IgD-negative memory B cell (primary cell): ENCODE results near the gene CLDN17. TPM values are rescaled to one million over a fixed set of nuclear protein-coding genes. Genes with fewer than 3 reads are reported as not detected.

Experiments used
- H3K27ac Mint-ChIP-seq, 3 donors: one replicate each; pipeline ENCODE4 v1.8.0; 2020 to 2022; ENCODE audit warnings: mild to moderate bottlenecking in 3 of 3, mixed read lengths in 3 of 3, moderate library complexity in 1 of 3
- H3K27me3 Mint-ChIP-seq: one replicate; pipeline ENCODE4 v1.8.0; 2021; ENCODE audit warnings: mixed read lengths
- H3K36me3 Mint-ChIP-seq: one replicate; pipeline ENCODE4 v1.8.0; 2020; ENCODE audit warnings: mild to moderate bottlenecking, mixed read lengths
- H3K4me1 Mint-ChIP-seq, 3 donors: one replicate each; pipeline ENCODE4 v1.8.0; 2020 to 2022; ENCODE audit warnings: mixed read lengths in 3 of 3, mild to moderate bottlenecking in 1 of 3
- H3K4me3 Mint-ChIP-seq, 4 donors: one replicate each; pipeline ENCODE4 v1.8.0; 2020 to 2022; ENCODE audit warnings: mild to moderate bottlenecking in 4 of 4, mixed read lengths in 4 of 4, moderate library complexity in 3 of 4
- H3K9me3 Mint-ChIP-seq, 3 donors: one replicate each; pipeline ENCODE4 v1.8.0; 2020 to 2021; ENCODE audit warnings: mixed read lengths in 3 of 3, mild to moderate bottlenecking in 1 of 3
- polyA plus RNA-seq: library from polyadenylated mRNA; unstranded; fragments of 300-500 nt; fragmentation: Illumina TruSeq; gene quantifications from one replicate; pipeline ENCODE4 v1.2.3, GENCODE V29; 2021

Gene CLDN17
- polyA plus RNA-seq, 1 donor from 2014 or later: not detected

DNA sequence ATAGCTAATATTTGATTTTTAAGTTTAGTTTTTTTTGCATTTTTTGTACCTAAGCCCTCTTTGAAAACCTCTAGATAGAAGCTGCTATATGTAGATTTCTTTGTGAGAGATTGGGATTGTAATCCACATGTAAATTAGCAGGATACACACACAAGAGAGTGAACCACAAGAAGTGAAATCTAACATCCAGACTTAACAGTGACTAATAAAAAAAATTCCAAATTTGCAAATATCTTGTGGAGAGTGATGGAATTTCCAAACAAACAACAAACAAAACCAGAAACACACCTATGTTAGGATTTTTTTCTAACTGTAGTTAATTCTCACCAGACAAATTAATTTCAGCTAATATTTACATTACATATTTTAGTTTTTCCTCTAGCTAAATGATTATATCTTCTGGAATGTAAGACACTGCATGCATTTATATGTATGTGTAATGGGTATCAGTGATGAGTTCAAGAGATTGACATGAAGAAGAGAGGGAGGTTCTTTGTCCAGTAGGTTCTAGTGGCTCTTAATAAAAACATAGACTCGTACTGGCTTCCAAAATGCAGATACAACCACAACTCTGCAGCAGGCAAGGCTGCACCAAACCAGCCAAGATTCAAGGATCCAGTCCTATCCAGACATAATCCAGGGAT lies 12.8 kb downstream of the CLDN17 start:
- Mint-ChIP-seq H3K27ac (no peak overlapping the region), H3K4me1 (no peaks in the 10 kb centered on the region), H3K9me3 (peaks cover 0 to 11% (median 11%) of the 10 kb centered on the region in 3 donors), H3K36me3 (no peaks in the 10 kb centered on the region), H3K27me3 (no peaks in the 10 kb centered on the region), H3K4me3 (no peak overlapping the region)

DNA sequence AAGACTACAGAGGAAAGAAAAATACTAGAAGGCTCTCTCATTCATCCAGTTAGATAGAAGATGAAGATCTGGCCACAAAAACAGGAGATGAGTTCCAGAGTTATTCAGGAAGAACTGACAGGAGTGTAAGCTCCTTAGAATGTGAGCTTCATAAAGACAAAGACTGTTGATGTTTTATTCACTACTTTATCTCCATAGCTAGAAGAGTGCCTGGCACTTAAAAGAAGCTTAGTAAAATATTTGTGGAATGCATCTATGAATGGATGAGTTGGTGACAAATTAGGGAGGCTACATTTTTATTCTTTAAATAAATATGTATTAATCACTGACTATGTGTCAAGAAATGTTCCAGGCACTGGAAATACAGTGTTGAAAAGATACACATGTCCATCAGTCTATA lies 13.8 kb downstream of the CLDN17 start:
- Mint-ChIP-seq H3K27ac (no peak overlapping the region), H3K4me3 (no peak overlapping the region), H3K36me3 (no peaks in the 10 kb centered on the region), H3K27me3 (no peaks in the 10 kb centered on the region), H3K9me3 (peaks cover 0 to 10% (median 10%) of the 10 kb centered on the region in 3 donors), H3K4me1 (no peaks in the 10 kb centered on the region)

DNA sequence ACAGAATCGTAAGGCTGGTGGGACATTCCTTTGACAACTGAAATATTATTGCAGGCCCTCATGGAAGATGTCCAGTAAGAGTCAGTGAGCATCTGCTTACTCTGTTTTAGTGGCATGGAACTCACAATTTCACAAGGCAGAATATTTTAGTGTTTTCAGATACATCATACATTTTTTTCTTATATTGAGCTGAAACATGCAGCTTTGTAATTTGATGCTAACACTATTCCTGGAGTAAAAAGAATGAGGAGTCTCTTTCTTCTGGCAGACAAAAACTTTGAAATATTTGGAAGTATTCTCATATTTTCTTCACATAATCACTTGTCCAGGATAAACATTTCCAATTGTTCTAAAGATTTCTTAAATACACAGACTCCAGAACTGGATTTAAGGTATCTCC lies 17.7 kb downstream of the CLDN17 start:
- Mint-ChIP-seq H3K4me1 (no peaks in the 10 kb centered on the region), H3K4me3 (no peak overlapping the region), H3K9me3 (peaks cover 0 to 3% (median 1%) of the 10 kb centered on the region in 3 donors), H3K36me3 (no peaks in the 10 kb centered on the region), H3K27me3 (no peaks in the 10 kb centered on the region), H3K27ac (no peak overlapping the region)

DNA sequence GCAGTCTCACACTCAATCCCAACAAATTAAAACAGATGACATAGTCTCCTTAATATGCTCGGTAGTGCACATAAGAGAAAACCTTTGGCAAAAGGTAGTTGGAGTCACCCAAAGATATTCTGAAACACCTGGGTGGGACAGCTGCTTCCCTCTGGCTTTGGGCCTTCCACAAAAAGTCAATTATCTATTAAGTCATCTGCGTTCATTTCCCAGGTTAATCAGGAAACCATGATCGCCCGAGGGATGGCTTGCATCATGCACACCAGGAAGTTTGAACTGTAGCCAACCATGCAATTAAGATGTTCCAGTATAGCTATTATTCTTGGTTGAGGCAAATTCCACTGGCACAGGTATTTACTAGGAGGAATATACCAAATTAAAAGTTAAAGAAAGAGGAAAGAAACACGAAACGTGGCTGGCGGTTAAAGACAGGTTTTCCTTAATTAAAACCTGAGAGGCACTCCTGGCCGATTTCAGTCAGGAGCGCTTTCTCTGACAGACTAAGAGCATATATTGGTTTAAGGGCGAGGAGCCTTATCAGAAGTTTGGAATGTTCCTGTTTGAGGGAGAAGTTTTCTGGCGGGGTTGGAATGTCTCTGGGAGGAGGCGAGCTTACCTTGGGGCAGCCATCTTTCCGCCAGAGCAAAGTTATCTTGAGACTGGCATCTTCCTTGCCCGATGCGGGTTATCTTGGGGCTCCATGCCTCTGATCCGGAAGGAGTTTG lies 19.9 kb downstream of the CLDN17 start:
- H3K27ac Mint-ChIP-seq: no peak overlapping the region

DNA sequence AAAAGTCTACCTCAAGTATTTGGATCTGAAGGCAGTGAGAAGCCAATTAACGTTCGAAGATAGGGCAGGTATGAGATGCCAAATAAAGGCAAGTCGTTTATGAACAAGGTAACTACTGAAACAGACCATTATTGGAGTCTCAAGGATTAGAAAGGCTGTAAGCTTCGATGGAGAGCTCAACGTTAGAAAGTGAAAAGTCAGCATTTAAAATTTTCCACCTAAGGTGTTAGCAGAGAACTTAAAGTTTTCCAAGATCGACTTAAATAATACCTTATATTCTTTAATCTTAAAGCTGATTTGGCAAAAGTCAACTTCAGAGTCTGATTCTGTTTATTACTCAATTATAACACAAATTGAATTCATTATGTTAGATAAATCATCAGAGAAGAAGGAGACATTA lies 28.1 kb downstream of the CLDN17 start:
- Mint-ChIP-seq H3K4me3 (no peak overlapping the region), H3K27ac (no peak overlapping the region), H3K27me3 (no peaks in the 10 kb centered on the region), H3K9me3 (peaks cover 0 to 11% (median 8%) of the 10 kb centered on the region in 3 donors), H3K4me1 (no peaks in the 10 kb centered on the region), H3K36me3 (no peaks in the 10 kb centered on the region)

More for the DNA sequence above, 19.9 kb downstream of the CLDN17 start:
- no peaks in the 10 kb centered on the region for H3K27me3 Mint-ChIP-seq
- H3K4me1 Mint-ChIP-seq: no peaks in the 10 kb centered on the region
- no peaks in the 10 kb centered on the region for H3K36me3 Mint-ChIP-seq
- H3K4me3 Mint-ChIP-seq: no peak overlapping the region
- H3K9me3 Mint-ChIP-seq: peaks cover 0 to 7% (median 6%) of the 10 kb centered on the region in 3 donors

DNA sequence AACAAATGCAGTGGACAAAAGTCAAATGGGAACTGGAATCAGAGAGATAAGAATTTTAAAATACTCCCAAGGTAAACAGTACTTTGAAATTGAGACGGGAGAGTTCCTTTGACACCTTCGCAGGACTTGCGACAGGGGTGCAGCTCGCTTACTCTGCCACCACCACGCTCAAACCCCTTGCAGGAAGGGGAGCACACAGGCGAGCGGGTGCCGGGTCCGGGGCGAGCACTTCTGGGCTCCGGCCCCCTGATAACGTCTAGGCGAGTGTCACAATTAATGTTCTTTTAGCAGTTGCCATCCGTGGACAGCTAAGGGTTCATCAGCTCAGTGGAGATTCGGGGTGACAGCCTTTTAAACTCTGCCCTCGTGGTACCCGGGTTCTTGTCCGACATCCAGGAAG lies 37.4 kb downstream of the CLDN17 start:
- Mint-ChIP-seq H3K36me3 (no peaks in the 10 kb centered on the region), H3K27me3 (no peaks in the 10 kb centered on the region), H3K4me3 (no peak overlapping the region), H3K9me3 (peaks cover 3 to 8% (median 4%) of the 10 kb centered on the region in 3 donors), H3K27ac (no peak overlapping the region), H3K4me1 (no peaks in the 10 kb centered on the region)

DNA sequence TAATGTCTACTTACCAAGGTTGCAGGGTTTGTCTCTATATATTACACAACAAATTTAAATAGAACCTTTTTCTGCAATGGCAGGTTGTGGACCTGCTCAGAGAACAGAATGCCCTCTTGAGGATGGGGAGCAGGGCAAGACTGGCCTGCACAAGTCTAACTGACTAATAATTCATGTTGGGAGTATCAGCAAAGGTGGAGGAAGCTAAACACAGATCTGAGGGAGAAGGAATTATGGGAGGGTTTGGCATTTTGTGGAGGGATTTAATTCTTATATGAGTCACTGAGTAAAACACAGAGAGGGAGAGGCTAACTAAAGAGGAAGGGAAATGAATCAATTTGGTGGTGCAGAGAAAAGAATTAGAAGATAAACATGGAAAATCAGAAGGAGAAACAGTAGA lies 40.0 kb downstream of the CLDN17 start:
- H3K27me3 Mint-ChIP-seq: no peaks in the 10 kb centered on the region
- H3K4me1 Mint-ChIP-seq: no peaks in the 10 kb centered on the region
- no peak overlapping the region for H3K27ac Mint-ChIP-seq
- no peak overlapping the region for H3K4me3 Mint-ChIP-seq
- H3K9me3 Mint-ChIP-seq: peaks cover 4 to 8% (median 5%) of the 10 kb centered on the region in 3 donors
- no peaks in the 10 kb centered on the region for H3K36me3 Mint-ChIP-seq

DNA sequence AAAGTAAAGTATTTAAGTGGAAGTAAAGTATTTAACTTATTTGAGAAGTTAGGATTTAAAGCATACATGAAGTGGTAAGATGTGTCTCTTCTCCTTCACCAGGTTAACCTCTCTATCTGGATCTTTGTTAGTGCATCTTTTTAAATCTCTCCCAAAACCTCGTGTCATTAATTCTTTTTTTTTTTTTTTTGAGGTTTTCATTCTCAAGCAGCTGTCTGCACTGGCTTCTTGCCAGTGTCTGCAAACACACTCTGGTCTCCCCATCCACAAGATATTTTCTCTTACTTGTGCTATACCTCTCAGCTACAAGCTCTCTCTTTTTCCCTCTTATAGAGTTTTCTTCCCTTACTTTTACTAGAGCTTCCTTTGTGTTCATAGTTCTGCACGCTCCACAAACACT lies 49.0 kb downstream of the CLDN17 start:
- H3K4me3 Mint-ChIP-seq: no peak overlapping the region
- no peaks in the 10 kb centered on the region for H3K27me3 Mint-ChIP-seq
- H3K4me1 Mint-ChIP-seq: no peaks in the 10 kb centered on the region
- H3K27ac Mint-ChIP-seq: no peak overlapping the region
- peaks cover 0 to 3% (median 0%) of the 10 kb centered on the region in 3 donors for H3K9me3 Mint-ChIP-seq
- no peaks in the 10 kb centered on the region for H3K36me3 Mint-ChIP-seq

DNA sequence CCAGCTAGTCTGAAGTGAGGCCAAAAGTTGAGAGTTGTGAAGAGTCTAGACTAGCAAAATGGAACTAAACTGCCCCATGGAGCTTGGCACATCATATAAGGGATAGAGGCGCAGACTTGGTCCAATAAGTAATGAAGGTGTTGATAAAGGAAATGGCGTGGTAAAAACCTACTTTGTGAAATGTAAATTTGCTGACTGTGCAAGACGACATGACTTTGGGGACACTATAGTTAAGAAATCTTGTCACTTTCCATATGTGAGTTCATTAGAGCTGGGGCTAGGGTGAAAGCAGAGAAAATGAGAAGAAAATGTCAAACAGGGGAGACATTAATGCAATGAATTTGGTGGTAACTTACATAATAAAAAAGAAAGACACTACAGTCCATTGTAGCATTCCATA lies 50.1 kb downstream of the CLDN17 start:
- Mint-ChIP-seq H3K36me3 (no peaks in the 10 kb centered on the region), H3K27ac (no peak overlapping the region), H3K4me3 (no peak overlapping the region), H3K27me3 (no peaks in the 10 kb centered on the region), H3K4me1 (no peaks in the 10 kb centered on the region), H3K9me3 (peaks cover 3 to 6% (median 3%) of the 10 kb centered on the region in 3 donors)

Other genes starting within 250 kb of the CLDN17 start
- gene GRIK1, start 226.8 kb downstream of the CLDN17 start, polyA plus RNA-seq: not detected
- not detected for gene CLDN8, start 49.3 kb upstream of the CLDN17 start, polyA plus RNA-seq
- not detected for gene KRTAP24-1, start 116.1 kb upstream of the CLDN17 start, polyA plus RNA-seq
- gene KRTAP25-1, start 122.7 kb upstream of the CLDN17 start, polyA plus RNA-seq: not detected
- not detected for gene KRTAP26-1, start 153.5 kb upstream of the CLDN17 start, polyA plus RNA-seq
- not detected for gene KRTAP27-1, start 170.9 kb upstream of the CLDN17 start, polyA plus RNA-seq
- not detected for gene KRTAP23-1, start 181.8 kb upstream of the CLDN17 start, polyA plus RNA-seq
- not detected for gene KRTAP13-2, start 205.5 kb upstream of the CLDN17 start, polyA plus RNA-seq
- gene KRTAP13-1, start 229.2 kb upstream of the CLDN17 start, polyA plus RNA-seq: not detected